WERI-Rb-1 (cell line): ENCODE measurements around the gene IFNA1.

Experiments
- DNase-seq: peaks from one replicate; pipeline ENCODE4 v3.0.0-alpha.2; 2020
- H3K27ac ChIP-seq: fragments of 250-450 bp; sonication (Bioruptor Pico); 2 replicates; pipeline ENCODE4 v1.5.1; 2020; ENCODE audit warnings: mild to moderate bottlenecking, moderate library complexity
- H3K27me3 ChIP-seq: fragments of 250-450 bp; sonication (Bioruptor Pico); 2 replicates; pipeline ENCODE4 v1.5.1; 2021; ENCODE audit warnings: mild to moderate bottlenecking, low read depth, moderate library complexity; ENCODE audit not compliant: insufficient read depth, severe bottlenecking
- H3K36me3 ChIP-seq: fragments of 250-450 bp; sonication (Bioruptor Pico); 2 replicates; pipeline ENCODE4 v1.5.1; 2020; ENCODE audit warnings: mild to moderate bottlenecking, moderate library complexity
- H3K4me3 ChIP-seq: 2 replicates; pipeline ENCODE4 v1.5.1; 2011; ENCODE audit warnings: low read depth, mild to moderate bottlenecking, control low read depth, low read length
- H3K9me3 ChIP-seq: fragments of 250-450 bp; sonication (Bioruptor Pico); 2 replicates; pipeline ENCODE4 v1.5.1; 2021; ENCODE audit warnings: mild to moderate bottlenecking, moderate library complexity; ENCODE audit not compliant: severe bottlenecking
- TF ChIP-seq, protein P1 (sequence below): IDR thresholded peaks from 2 replicates; pipeline ENCODE4 v1.5.1; 2011; ENCODE audit warnings: low read depth, mild to moderate bottlenecking, control low read depth, inconsistent platforms, low read length

Gene IFNA1

DNA sequence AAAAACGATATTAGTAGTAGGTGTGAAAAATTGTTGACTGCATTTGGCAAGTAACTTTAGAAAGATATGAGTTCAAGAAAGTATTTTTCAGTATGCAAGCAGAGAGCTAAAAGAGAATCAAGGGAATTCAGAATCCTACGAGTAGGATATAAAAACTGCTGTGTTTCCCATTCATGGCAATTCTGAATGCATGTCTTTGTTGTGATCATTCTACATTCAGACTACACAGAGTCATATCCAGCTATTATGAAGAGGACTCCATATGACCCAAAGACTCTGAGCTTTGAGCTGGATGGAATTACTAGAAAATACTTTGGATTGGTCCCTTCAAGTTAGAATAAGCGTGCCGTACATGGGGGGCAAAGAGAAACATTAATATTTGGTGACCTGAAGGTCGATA lies 29.9 kb downstream of the IFNA1 start:
- no peak overlapping the region for H3K4me3 ChIP-seq
- no peaks in the 10 kb centered on the region for H3K9me3 ChIP-seq
- no peak overlapping the region for H3K27ac ChIP-seq
- TF ChIP-seq, protein P1, sequence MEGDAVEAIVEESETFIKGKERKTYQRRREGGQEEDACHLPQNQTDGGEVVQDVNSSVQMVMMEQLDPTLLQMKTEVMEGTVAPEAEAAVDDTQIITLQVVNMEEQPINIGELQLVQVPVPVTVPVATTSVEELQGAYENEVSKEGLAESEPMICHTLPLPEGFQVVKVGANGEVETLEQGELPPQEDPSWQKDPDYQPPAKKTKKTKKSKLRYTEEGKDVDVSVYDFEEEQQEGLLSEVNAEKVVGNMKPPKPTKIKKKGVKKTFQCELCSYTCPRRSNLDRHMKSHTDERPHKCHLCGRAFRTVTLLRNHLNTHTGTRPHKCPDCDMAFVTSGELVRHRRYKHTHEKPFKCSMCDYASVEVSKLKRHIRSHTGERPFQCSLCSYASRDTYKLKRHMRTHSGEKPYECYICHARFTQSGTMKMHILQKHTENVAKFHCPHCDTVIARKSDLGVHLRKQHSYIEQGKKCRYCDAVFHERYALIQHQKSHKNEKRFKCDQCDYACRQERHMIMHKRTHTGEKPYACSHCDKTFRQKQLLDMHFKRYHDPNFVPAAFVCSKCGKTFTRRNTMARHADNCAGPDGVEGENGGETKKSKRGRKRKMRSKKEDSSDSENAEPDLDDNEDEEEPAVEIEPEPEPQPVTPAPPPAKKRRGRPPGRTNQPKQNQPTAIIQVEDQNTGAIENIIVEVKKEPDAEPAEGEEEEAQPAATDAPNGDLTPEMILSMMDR: no peak
- DNase-seq: no peak
- H3K27me3 ChIP-seq: peaks cover 17% of the 10 kb centered on the region
- no peaks in the 10 kb centered on the region for H3K36me3 ChIP-seq

DNA sequence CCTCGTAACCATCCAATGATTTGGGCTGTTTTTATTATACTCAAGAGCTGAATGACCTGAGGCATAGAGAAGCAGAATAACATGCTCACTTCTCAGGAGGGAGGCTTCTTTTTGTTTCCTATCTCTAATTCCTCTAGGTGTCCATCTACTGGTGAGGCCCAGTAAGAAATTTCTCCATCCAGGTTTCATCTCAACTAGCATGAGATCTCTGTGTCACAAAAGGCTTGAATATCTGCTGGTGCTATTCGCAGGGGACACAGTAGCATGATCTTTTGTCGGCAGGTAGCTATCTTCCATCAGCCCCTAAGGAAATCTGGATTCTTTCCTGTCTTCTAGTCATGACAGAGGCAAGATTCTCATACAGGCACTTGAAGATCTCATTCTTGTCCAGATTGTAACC lies 33.0 kb downstream of the IFNA1 start:
- Histone ChIP-seq H3K36me3 (no peaks in the 10 kb centered on the region), H3K9me3 (no peaks in the 10 kb centered on the region), H3K27me3 (peaks cover 17% of the 10 kb centered on the region), H3K4me3 (no peak overlapping the region), H3K27ac (no peak overlapping the region)
- TF ChIP-seq, protein P1: no peak
- DNase-seq: no peak

DNA sequence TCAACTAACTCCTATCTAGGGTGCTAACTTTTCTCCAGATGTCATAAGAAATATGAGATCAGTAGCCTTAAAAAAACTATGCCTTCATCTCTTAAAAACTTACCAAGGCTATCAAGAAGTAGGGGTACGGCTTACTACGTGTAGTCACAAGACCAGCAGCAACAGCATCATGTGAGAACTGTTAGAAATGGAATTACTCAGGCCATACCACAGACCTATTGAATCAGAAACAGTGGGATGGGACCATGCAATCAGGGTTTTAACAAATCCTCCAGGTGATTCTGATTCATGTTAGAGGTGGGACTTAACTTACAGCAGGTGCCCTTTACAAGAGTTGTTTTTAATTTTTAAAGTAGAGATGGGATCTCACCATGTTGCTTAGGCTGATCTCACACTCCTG lies 37.2 kb downstream of the IFNA1 start:
- no peaks in the 10 kb centered on the region for H3K9me3 ChIP-seq
- TF ChIP-seq, protein P1: no peak
- H3K36me3 ChIP-seq: no peaks in the 10 kb centered on the region
- no peak overlapping the region for H3K4me3 ChIP-seq
- H3K27me3 ChIP-seq: peaks cover 19% of the 10 kb centered on the region
- DNase-seq: no peak
- no peak overlapping the region for H3K27ac ChIP-seq

DNA sequence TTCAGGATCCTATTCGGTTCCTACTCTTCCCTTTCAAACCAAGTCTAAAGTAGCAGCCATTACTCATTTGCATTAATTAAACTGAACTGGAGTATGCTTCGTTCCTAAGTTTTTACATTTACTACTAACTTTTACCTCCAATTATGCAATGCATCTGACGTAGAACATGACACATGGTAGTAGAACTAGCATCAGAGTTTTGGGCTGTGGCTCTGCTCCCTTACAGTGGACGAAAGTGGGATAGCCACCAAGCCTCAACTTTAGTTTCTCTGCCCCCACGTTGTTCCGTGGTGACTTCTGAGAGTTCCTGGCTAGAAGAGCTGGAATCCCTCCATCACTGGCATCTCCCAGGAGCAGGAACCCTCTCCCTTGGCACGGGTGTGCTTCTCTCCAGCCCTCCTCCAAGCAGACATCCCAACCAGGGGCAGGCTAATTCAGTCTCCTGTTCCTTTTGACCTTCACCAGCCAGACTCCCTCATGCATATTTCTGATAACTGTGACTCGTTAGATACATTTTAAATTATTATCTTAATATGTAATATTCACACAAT lies 39.0 kb downstream of the IFNA1 start:
- Histone ChIP-seq H3K9me3 (no peaks in the 10 kb centered on the region), H3K27me3 (peaks cover 16% of the 10 kb centered on the region), H3K4me3 (no peak overlapping the region), H3K36me3 (no peaks in the 10 kb centered on the region), H3K27ac (no peak overlapping the region)
- DNase-seq: no peak
- TF ChIP-seq, protein P1: no peak

DNA sequence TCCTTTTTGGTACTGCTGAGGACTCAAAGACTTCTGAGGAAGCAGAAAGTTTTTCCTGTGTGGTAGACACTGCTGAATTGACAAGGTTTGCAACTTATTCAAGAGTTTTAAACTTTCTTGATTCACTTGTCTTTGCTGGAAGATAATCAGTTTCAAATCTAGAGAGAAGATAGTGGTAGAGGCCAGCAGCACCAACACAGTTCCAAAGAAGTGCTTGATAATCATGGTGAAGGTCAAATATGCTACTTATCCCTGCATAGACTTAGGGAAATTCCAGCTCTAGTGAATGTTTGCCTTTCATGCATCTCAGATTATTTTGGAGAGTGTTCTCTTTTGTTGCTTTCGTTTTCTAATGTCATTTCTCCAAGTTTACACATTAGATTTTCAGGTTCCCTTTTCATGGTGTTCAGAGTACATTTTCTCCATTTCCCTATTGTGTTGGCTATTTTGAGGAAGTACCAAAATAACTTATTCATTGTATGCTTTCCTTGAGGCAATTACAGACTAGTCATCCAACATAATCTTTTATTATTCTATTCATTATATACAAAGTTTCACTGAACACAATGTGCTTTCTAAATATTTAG lies 41.3 kb downstream of the IFNA1 start:
- H3K27ac ChIP-seq: no peak overlapping the region
- no peak overlapping the region for H3K4me3 ChIP-seq
- TF ChIP-seq, protein P1: no peak
- H3K36me3 ChIP-seq: no peaks in the 10 kb centered on the region
- peaks cover 21% of the 10 kb centered on the region for H3K27me3 ChIP-seq
- DNase-seq: no peak
- H3K9me3 ChIP-seq: no peaks in the 10 kb centered on the region

- TF ChIP-seq, protein P1: no peak
- DNase-seq: no peak
- no peaks in the 10 kb centered on the region for H3K9me3 ChIP-seq
- no peak within 1 kb of the TSS for H3K4me3 ChIP-seq
- no peaks in the 10 kb centered on the region for H3K36me3 ChIP-seq
- peaks cover 21% of the 10 kb centered on the region for H3K27me3 ChIP-seq
- H3K27ac ChIP-seq: no peak within 1 kb of the TSS
These were observed 42.0 kb downstream of the IFNA1 start, which contains the start of gene IFNE for GRCh38 chr9:21482213-21482612. IFNE (minus strand) TSS chr9:21482313; CDS start chr9:21481694, 619 bp downstream.
